K562 (cell line): Measurements from ENCODE around the gene TALDO1. TPM values are rescaled to one million over a fixed set of nuclear protein-coding genes. Genes with fewer than 3 reads are reported as not detected.

ENCODE experiments used
- BHLHE40 ChIP-seq: IDR thresholded peaks from 2 replicates; pipeline ENCODE4 v1.6.1; 2011; ENCODE audit warnings: low read length, improper control_type of control experiment
- CBX5 ChIP-seq: IDR thresholded peaks from 2 replicates; pipeline ENCODE4 v1.6.1; 2014; ENCODE audit warnings: low read depth, borderline replicate concordance
- DMBX1 ChIP-seq: fragments of 250-450 bp; sonication (Bioruptor Pico); IDR thresholded peaks from 2 replicates; pipeline ENCODE4 v1.8.0; 2022; ENCODE audit warnings: inconsistent platforms, mild to moderate bottlenecking, moderate library complexity, borderline replicate concordance
- EP400 ChIP-seq: fragments of 450-650 bp; IDR thresholded peaks from 2 replicates; pipeline ENCODE4 v1.6.1; 2017; ENCODE audit warnings: antibody characterized with exemption, mild to moderate bottlenecking, moderate library complexity
- GATAD2A ChIP-seq: fragments of 450-650 bp; IDR thresholded peaks from 2 replicates; pipeline ENCODE4 v1.6.1; 2017
- HEY1 ChIP-seq: fragments of 250-450 bp; sonication (Bioruptor Pico); IDR thresholded peaks from 2 replicates; pipeline ENCODE4 v1.5.0; 2020; ENCODE audit warnings: mild to moderate bottlenecking, moderate library complexity, borderline replicate concordance
- ILF3 ChIP-seq: fragments of 450-650 bp; IDR thresholded peaks from 2 replicates; pipeline ENCODE4 v1.6.1; 2018; ENCODE audit warnings: antibody characterized with exemption, mild to moderate bottlenecking, moderate library complexity, borderline replicate concordance
- MTA2 ChIP-seq: fragments of 450-650 bp; IDR thresholded peaks from 2 replicates; pipeline ENCODE4 v1.6.1; 2016; ENCODE audit warnings: low read depth
- MTF1 ChIP-seq: fragments of 250-450 bp; sonication (Bioruptor Pico); IDR thresholded peaks from 2 replicates; pipeline ENCODE4 v1.9.0; 2021; ENCODE audit warnings: moderate library complexity, mild to moderate bottlenecking, inconsistent platforms, borderline replicate concordance
- NELFE ChIP-seq: IDR thresholded peaks from 2 replicates; pipeline ENCODE4 v1.6.1; 2011; ENCODE audit warnings: mild to moderate bottlenecking; ENCODE audit not compliant: insufficient read depth, insufficient read length
- PCBP1 ChIP-seq: fragments of 200-400 bp; formaldehyde crosslinking; IDR thresholded peaks from 2 replicates; pipeline ENCODE4 v1.6.1; 2018; ENCODE audit warnings: mild to moderate bottlenecking, low read depth, low read length; ENCODE audit not compliant: poor library complexity, severe bottlenecking
- SNRNP70 ChIP-seq: fragments of 200-400 bp; formaldehyde crosslinking; optimal IDR thresholded peaks from 2 replicates; pipeline ENCODE3; 2017; ENCODE audit warnings: low read depth, low read length
- ZNF197 ChIP-seq: fragments of 200-800 bp; sonication (Bioruptor generic); IDR thresholded peaks from 2 replicates; pipeline ENCODE4 v1.6.1; 2016; ENCODE audit warnings: low read depth, missing genetic modification characterization, missing compliant biosample characterization
- ZNF778 ChIP-seq: fragments of 450-650 bp; formaldehyde crosslinking; IDR thresholded peaks from 2 replicates; pipeline ENCODE4 v1.4.0; 2020; ENCODE audit warnings: mild to moderate bottlenecking, moderate library complexity
- ZSCAN32 ChIP-seq: fragments of 450-650 bp; formaldehyde crosslinking; IDR thresholded peaks from 2 replicates; pipeline ENCODE4 v1.4.0; 2020; ENCODE audit warnings: mild to moderate bottlenecking, moderate library complexity
- polyA plus RNA-seq, 8 experiments: library from polyadenylated mRNA; depleted of rRNA in 4 of 8; stranded (reverse) in 5 of 8; unstranded in 3 of 8; fragments of >200 nt; fragmentation: Nextera tagmentation in 2 of 8; fragmentation: Illumina TruSeq in 1 of 8; extraction: Ambion mirVana in 2 of 8; extraction: Trizol in 1 of 8; gene quantifications; 2 replicates each; pipeline versions ENCODE4 v1.2.1 to v1.2.3, GENCODE V29; 2011 to 2014; ENCODE audit warnings: inconsistent platforms in 1 of 8, missing spikeins in 1 of 8
- total RNA-seq, 7 experiments: library from RNA; depleted of rRNA in 6 of 7; stranded (reverse); fragments of >200 nt in 6 of 7; fragmentation: Illumina TruSeq in 2 of 7; extraction: Trizol in 2 of 7; gene quantifications; 2 replicates each; pipeline versions ENCODE4 v1.2.1 to v1.2.3, GENCODE V29; 2011 to 2021; ENCODE audit warnings: low replicate concordance in 1 of 7
- TF ChIP-seq, protein P1 (sequence below): fragments of 450-650 bp; formaldehyde crosslinking; IDR thresholded peaks from 2 replicates; pipeline ENCODE4 v1.4.0; 2022; ENCODE audit warnings: missing genetic modification characterization
- TF ChIP-seq, protein P2 (sequence below): fragments of 250-450 bp; sonication (Bioruptor Pico); IDR thresholded peaks from 2 replicates; pipeline ENCODE4 v1.4.0; 2020; ENCODE audit warnings: mild to moderate bottlenecking
- TF ChIP-seq, protein P3 (sequence below): fragments of 450-650 bp; IDR thresholded peaks from 2 replicates; pipeline ENCODE4 v1.6.1; 2016; ENCODE audit warnings: missing biosample characterization, missing genetic modification characterization
- TF ChIP-seq, protein P4 (sequence below): sonication (generic); formaldehyde crosslinking; IDR thresholded peaks from 2 replicates; pipeline ENCODE4 v1.8.1; 2023; ENCODE audit warnings: mild to moderate bottlenecking, missing genetic modification reagents, moderate library complexity
- TF ChIP-seq, protein P5 (sequence below): fragments of 250-450 bp; sonication (Bioruptor Pico); IDR thresholded peaks from 2 replicates; pipeline ENCODE4 v1.9.0; 2021; ENCODE audit warnings: mild to moderate bottlenecking, inconsistent platforms

TALDO1 gene
- total and polyA plus RNA-seq, 9 of the 15 experiments (the other 6 are each of a cell fraction or from before 2014, with no cell fraction given): 260 to 541 (median 441) TPM

DNA sequence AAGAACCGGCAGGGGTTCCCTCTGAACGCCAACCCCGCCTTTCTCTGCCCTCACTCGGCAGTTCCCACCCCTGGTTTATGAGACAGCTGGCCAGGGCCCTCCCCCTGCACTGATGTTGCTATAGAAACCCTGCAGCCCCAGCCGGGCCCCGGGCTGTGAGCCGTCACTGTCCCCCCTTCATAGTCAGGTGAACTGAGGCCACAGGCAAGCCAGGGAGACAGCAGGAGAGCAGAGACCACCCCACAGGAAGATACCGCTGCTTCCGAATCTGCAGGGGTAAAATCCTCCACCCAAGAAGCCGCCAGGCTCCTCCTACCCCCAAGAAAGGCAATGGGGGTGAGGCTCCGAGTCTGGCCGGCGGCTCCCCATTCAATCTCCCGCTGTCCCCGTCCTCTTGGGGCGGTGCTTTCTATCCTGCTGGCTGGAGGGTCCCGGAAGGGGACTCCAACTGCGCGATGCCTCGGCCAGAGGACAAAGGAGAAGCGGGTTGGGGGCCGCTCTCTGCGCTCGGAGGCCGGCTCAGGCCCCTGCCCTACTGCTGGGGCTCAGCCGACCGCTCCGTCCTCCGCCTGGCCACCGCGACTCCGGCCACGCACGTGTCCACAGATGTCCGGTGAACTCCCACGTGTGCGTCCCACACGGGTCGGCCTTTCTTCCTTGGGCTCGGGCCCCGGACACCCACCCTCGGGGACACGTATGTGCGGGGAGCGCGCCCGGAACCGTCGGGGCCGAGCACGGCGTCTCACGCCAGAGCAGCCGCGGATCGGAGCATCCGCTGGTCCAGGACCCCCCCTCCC is 50.2 kb downstream of the TALDO1 start (continued):
- TF ChIP-seq, protein P1, sequence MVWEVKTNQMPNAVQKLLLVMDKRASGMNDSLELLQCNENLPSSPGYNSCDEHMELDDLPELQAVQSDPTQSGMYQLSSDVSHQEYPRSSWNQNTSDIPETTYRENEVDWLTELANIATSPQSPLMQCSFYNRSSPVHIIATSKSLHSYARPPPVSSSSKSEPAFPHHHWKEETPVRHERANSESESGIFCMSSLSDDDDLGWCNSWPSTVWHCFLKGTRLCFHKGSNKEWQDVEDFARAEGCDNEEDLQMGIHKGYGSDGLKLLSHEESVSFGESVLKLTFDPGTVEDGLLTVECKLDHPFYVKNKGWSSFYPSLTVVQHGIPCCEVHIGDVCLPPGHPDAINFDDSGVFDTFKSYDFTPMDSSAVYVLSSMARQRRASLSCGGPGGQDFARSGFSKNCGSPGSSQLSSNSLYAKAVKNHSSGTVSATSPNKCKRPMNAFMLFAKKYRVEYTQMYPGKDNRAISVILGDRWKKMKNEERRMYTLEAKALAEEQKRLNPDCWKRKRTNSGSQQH (CRISPR knock-in tag): peak; percentile 55; the same call in 1 of the 2 replicates
- TF ChIP-seq, protein P2, sequence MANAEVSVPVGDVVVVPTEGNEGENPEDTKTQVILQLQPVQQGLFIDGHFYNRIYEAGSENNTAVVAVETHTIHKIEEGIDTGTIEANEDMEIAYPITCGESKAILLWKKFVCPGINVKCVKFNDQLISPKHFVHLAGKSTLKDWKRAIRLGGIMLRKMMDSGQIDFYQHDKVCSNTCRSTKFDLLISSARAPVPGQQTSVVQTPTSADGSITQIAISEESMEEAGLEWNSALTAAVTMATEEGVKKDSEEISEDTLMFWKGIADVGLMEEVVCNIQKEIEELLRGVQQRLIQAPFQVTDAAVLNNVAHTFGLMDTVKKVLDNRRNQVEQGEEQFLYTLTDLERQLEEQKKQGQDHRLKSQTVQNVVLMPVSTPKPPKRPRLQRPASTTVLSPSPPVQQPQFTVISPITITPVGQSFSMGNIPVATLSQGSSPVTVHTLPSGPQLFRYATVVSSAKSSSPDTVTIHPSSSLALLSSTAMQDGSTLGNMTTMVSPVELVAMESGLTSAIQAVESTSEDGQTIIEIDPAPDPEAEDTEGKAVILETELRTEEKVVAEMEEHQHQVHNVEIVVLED: no peak
- TF ChIP-seq DMBX1 (CRISPR knock-in tag) (no peak), ZSCAN32 (CRISPR knock-in tag) (no peak), ZNF778 (CRISPR knock-in tag) (no peak), ZNF197 (CRISPR knock-in tag) (no peak), EP400 (peak; percentile 89; the same call in 1 of the 2 replicates), BHLHE40 (peak; percentile 73), CBX5 (no peak), MTA2 (no peak), PCBP1 (peak; percentile 20), SNRNP70 (no peak), HEY1 (CRISPR knock-in tag) (no peak), GATAD2A (no peak), MTF1 (CRISPR knock-in tag) (no peak), NELFE (no peak), ILF3 (no peak)
- TF ChIP-seq, protein P3, sequence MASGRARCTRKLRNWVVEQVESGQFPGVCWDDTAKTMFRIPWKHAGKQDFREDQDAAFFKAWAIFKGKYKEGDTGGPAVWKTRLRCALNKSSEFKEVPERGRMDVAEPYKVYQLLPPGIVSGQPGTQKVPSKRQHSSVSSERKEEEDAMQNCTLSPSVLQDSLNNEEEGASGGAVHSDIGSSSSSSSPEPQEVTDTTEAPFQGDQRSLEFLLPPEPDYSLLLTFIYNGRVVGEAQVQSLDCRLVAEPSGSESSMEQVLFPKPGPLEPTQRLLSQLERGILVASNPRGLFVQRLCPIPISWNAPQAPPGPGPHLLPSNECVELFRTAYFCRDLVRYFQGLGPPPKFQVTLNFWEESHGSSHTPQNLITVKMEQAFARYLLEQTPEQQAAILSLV (tag): no peak
- TF ChIP-seq, protein P4, sequence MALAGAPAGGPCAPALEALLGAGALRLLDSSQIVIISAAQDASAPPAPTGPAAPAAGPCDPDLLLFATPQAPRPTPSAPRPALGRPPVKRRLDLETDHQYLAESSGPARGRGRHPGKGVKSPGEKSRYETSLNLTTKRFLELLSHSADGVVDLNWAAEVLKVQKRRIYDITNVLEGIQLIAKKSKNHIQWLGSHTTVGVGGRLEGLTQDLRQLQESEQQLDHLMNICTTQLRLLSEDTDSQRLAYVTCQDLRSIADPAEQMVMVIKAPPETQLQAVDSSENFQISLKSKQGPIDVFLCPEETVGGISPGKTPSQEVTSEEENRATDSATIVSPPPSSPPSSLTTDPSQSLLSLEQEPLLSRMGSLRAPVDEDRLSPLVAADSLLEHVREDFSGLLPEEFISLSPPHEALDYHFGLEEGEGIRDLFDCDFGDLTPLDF: no peak
- TF ChIP-seq, protein P5, sequence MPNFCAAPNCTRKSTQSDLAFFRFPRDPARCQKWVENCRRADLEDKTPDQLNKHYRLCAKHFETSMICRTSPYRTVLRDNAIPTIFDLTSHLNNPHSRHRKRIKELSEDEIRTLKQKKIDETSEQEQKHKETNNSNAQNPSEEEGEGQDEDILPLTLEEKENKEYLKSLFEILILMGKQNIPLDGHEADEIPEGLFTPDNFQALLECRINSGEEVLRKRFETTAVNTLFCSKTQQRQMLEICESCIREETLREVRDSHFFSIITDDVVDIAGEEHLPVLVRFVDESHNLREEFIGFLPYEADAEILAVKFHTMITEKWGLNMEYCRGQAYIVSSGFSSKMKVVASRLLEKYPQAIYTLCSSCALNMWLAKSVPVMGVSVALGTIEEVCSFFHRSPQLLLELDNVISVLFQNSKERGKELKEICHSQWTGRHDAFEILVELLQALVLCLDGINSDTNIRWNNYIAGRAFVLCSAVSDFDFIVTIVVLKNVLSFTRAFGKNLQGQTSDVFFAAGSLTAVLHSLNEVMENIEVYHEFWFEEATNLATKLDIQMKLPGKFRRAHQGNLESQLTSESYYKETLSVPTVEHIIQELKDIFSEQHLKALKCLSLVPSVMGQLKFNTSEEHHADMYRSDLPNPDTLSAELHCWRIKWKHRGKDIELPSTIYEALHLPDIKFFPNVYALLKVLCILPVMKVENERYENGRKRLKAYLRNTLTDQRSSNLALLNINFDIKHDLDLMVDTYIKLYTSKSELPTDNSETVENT (CRISPR knock-in tag): no peak
